DMS53 treated with DMSO at 0.1 percent for 48 hours (cell line): ENCODE measurements around the gene NMRAL1.

Experiments used
- DNase-seq: peaks from one replicate; lab custom pipeline; 2025; ENCODE audit not compliant: unreplicated experiment; lab: John Stamatoyannopoulos, UW

The NMRAL1 gene

DNA sequence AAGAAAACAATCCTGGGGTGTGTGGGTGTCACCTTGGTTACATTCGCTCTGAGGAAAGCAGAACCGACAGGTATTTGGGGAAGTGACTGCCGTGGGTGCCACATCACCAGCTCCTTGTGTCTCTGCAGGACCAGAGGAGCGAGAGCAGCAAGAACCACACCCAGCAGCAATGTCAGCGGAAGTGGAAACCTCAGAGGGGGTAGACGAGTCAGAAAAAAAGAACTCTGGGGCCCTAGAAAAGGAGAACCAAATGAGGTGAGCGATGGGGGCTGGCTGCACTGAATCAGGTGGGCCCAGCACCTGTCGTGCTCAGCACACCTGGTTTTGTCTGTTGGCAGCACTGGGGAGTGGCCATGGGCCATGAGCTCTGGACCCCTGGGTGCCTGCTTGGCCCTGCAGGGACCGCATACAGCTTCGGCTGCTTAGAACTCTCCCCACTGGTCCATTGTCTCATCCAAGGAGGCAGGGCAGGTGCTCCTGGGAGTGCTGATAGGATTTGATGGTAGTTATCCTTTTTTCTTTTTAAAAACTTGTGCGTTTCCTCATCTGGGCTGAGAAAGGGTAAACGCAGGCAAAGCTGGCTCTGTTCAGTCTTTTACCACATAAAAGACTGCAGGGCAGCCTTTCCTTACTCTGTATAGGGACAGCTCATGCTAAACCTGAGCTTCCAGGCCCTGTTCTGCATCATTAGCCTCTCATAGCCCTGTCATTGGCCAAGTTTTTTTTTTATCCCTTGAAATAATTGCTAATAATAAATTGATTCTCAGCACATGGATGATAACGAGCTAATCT, 31.1 kb upstream of the NMRAL1 start:
- DNase-seq: no peak

- no peak for DNase-seq
These were observed 26.6 kb upstream of the NMRAL1 start for GRCh38 chr16:4501071-4501478.

GRCh38 chr16:4500272-4500671, 25.8 kb upstream of the NMRAL1 start:
- no peak for DNase-seq

GRCh38 chr16:4499196-4499555, 24.8 kb upstream of the NMRAL1 start:
- no peak for DNase-seq

DNA sequence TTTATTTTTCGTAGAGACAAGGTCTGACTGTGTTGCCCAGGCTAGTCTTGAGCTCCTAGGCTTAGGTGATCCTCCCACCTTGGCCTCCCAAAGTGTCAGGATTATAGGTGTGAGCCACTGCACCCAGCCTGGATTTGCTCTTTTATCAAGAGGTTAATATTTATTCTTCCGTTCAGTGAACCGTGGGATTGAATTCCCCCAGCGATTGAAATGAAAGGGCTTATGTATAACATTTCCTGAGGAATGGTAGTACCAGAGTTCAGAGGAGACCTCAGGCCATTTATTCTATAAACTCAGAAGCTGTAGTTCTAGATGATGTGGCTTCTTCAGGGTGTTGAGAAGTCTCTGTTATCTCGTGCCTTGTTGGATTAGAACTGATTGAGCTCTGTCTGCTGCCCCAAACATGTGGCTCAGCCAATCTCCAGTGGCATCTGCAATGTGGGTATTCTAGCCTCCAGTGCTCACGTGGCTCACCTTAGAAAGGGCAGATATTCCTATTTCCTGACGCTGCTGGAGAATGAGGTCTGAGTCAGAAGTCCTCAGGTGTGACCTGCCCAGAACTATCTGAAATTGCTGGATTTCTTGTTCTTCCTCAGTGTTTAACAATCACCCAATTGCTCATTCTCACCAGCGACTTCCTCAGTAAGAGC, 24.2 kb upstream of the NMRAL1 start:
- no peak for DNase-seq

GRCh38 chr16:4496305-4496704, 21.9 kb upstream of the NMRAL1 start:
- no peak for DNase-seq

DNA sequence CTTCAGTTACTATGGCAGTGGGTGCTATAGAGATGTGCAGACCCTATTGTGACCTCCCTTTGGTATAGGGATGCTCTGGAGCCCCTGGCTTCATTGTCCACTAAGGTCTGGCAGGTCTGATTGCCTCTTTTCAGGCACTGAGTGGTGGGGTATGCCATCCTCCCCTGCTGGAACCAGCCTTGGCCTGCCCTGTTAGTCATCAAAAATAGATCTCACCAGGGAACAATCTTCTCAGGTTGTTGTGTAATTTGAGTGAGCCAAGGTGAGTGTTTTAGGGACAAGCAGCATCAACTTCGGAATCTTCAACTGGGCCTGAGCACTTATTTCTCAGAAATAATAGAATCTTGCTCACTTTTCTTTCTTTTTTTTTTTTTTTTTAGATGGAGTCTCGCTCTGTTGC, 21.3 kb upstream of the NMRAL1 start:
- DNase-seq: no peak

DNA sequence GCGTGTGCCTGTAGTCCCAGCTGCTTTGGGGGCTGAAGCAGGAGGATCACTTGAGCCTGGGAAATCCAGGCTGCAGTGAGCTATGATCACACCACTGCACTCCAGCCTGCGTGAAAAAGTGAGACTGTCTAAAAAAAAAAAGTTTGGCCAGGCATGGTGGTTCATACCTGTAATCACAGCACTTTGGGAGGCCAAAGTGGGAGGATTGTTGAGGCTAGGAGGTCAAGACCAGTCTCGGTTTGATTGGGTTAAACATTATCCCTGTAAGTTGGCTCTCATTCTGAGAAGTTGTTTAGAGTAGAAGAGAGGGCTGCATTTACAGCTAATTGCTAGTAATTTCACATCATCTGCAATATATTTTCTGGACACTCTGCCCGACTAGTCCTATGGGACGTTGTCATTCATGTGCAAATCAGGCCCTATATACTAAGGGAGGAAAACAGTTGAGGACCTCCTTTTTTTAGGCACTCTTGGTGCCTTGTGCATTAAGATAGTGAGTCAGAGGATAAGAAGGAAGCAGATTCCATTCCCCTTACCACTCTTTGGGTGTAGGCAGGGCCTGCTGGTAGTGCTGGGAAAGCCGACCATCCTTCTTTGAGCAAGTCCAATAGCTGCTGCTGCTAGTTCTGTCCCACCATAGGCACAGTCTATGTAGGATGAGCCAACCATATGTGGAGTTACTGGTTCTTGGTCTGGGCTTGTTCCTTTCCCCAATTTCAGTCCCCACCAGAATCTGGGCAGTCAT, 20.5 kb upstream of the NMRAL1 start:
- DNase-seq: no peak

DNA sequence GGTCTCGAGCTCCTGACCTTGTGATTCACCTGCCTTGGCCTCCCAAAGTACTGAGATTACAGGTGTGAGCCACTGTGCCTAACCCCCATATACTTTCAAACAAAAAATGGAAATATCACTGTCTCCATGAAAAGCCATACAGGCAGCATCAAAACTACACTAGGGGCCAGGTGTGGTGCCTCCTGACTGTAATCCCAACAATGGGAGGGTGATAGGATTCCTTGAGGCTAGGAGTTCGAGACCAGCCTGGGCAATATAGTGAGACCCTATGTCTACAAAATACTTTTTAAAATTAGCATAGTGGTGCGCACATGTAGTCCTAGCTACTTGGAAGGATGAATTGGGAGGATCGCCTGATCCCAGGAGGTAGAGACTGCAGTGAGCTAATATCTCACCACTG, 17.5 kb upstream of the NMRAL1 start:
- DNase-seq: no peak

- no peak for DNase-seq
These were observed 14.6 kb upstream of the NMRAL1 start for GRCh38 chr16:4489030-4489429.

GRCh38 chr16:4488499-4488967, 14.1 kb upstream of the NMRAL1 start:
- DNase-seq: no peak

- DNase-seq: no peak
These were observed 13.6 kb upstream of the NMRAL1 start for GRCh38 chr16:4487955-4488498.

DNA sequence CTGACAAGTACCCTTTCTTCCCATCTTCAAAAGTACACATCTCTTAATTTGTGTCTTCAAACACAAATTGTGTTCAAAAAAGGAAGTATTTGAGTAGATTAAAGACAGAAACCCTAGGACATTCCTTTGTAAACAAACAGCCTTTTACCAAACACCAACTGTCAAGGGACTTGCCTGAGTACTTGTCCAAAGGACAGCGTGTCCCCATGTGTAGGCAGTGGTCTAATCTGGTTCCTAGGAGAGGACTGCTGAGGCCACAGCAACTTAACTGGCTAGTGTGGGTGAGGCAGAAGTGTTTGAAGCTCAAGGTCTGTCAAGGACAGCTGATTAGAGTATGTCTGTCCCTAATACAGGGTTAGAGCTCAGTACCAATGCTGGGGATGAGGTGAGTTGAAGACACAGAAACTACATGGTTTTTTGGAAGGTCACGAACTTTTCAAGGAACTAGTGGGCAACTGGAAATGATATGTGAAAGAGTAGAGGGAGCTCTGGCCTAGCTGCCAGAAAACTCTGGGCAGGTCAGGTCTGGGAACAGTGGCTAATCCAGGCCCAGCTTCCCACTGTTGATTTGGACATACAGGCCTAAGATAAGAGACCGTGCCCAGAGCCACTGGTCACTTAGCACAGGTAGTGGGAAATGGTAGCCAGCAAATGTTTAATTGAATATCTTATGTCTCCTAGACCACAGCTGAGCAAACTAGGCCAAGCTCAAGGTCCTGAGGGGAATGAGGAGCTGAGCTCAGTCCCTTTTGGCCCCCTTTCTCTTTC, 11.9 kb upstream of the NMRAL1 start:
- DNase-seq: no peak

DNA sequence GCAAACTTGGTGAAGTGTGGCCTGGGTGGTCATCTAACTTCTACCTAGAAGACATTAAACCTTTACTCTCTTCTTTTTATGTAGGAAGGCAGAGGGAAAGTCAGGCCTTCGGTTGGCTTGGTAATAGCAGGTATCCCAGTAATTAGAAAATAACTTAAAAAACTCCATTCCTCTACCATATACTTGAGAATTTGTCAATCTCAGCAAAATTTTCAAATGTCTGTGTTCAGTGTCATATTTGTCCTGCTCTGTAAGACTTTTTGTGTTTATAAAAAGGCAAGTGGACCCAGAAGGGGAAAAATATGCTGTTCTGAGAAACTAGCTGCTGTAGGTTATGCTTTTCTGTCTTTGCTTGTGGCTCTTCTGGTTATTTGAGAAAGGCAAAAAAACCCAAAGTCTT, 7.5 kb upstream of the NMRAL1 start:
- no peak for DNase-seq

DNA sequence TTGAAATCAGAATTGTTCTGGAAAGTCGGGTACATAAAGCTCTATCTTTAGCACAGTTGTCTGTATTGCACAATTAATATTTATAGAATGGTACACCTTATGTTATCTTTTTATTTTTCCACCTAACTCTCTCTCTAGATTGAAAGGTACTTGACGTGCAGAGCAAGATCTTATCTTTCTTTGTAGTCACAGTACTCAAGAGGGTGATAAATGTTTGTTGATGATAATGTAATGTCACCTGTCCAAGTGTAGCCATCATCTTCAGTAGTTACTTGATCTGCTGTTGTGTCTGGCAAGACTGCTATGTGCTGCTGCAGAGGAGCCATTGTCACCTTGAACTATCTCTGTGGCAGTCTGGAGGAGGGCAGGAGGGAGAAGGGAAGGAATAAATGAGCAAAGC, 7.1 kb upstream of the NMRAL1 start:
- no peak for DNase-seq

DNA sequence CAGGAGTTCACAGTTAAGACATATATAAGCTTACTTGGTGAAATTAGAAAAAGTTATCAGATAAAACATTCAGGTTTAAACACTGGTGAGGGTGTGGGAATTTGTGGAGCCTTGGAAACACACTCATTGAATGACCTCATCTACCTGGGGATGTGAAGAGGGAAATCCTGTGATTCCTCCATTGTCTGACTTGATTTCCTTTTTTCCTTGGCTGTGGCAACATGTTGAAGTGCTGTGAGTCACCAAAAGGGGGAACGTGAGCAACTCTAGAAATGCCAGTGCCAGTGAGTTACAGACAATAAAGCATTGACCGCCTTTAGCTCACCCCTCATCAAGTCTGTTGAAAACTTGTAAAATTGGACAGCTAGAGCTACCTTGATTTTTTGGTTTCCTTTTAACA, 3.5 kb upstream of the NMRAL1 start:
- peak; percentile 24 for DNase-seq

DNA sequence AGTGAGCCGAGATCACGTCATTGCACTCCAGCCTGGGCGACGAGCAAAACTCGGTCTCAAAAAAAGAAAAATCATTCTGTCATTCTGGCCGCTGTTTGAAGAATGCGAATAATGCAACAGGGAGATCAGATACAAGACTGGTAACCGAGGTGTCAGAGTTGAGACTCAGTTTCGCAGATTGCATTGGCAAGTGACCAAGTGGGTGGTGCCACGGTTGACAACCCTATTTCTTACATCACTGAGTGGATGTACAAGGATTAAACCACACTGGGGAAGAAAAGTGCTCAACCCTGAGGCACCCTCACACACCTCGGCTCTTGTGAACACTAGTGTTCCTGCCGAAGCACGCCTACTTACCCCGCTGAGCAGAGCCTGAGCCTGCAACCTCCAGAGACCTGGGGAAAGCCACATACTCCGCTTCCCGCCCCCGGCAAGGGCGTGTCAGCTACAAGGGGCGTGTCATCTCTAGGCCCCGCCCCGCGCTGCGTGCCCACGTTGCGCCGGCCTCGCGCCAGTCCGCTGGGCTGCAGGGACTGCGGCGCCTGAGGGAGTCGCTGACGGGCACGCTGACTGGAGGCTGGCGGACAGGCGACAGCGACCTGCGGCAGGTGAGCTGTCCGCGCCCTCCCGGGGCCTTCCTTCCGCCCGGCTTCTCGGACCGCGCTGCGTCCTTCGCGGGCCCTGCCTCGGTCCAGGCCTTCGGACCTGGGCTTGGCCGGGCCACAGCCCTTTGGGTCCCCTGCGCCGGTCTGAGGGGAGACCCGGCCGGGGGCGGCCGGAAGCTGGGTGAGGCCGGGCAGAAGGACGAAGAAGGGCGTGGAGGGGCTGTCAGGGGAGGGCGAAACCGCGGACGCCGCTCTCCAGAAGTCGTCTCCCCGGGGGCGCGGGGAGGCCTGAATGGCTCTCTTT, 1.7 kb upstream of the NMRAL1 start, which contains the start of gene HMOX2:
TSS of gene HMOX2 (plus strand) at position 519 of the 909 bp plus-strand sequence. CDS start 29,127 bp downstream, outside the sequence.
- peak; percentile 84 for DNase-seq

- no peak for DNase-seq
These were observed 1.5 kb downstream of the NMRAL1 start for GRCh38 chr16:4472880-4473279.

- DNase-seq: no peak
These were observed 2.6 kb downstream of the NMRAL1 start for GRCh38 chr16:4471869-4472268.

DNA sequence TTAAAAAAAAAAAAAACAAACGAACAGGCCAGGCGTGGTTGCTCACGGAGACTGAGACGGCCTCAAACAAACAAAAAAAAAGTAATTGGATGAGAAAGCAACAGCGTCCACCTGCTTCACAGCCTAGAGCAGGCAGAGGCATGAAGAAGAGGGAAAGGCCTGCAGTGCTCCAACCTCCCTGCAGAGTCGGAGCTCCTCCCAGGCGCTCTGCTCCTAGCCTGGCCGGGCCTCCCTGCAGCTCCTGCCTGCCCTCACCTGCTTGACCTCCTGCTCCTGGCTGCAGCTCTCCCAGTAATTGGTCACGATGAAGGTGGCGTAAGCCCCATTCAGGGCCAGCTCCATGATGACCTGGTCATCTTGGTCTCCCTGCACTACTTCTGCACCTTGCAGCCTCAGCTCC, 5.5 kb downstream of the NMRAL1 start:
- no peak for DNase-seq
